GM19452 (cell line): ENCODE measurements around the gene DNAJC5.
"Not testable (repeated sequence)": the region's sequence is repeated elsewhere in the genome, so short reads cannot be mapped to it uniquely, and the experiment has no call there.

Source experiments
- ATAC-seq: cut with Tn5 transposase; IDR thresholded peaks from one replicate; pipeline ENCODE4 v1.9.1; 2021; ENCODE audit not compliant: unreplicated experiment

DNAJC5 gene

GRCh38 chr20:63903796-63904561, 9.1 kb downstream of the DNAJC5 start:
- ATAC-seq, result no peak

GRCh38 chr20:63908008-63908682, 13.2 kb downstream of the DNAJC5 start:
- ATAC-seq, result no peak

GRCh38 chr20:63911176-63911575, 16.2 kb downstream of the DNAJC5 start:
- ATAC-seq, result no peak

- ATAC-seq, result no peak
Measured at GRCh38 chr20:63913768-63914167, 18.8 kb downstream of the DNAJC5 start.

GRCh38 chr20:63915471-63915870, 20.5 kb downstream of the DNAJC5 start:
- ATAC-seq, result no peak

GRCh38 chr20:63916371-63916939, 21.5 kb downstream of the DNAJC5 start:
- not testable (repeated sequence) for ATAC-seq

GRCh38 chr20:63917811-63918210, 22.9 kb downstream of the DNAJC5 start:
- no peak for ATAC-seq

- no peak for ATAC-seq
Measured at GRCh38 chr20:63919130-63919529, 24.2 kb downstream of the DNAJC5 start.

GRCh38 chr20:63920226-63920625, 25.3 kb downstream of the DNAJC5 start:
- ATAC-seq, result no peak

- ATAC-seq, result no peak
Measured at GRCh38 chr20:63923651-63924050, 28.7 kb downstream of the DNAJC5 start.

- no peak for ATAC-seq
Measured at GRCh38 chr20:63924241-63924640, 29.3 kb downstream of the DNAJC5 start.

- ATAC-seq, result no peak
Measured at GRCh38 chr20:63926298-63926697, 31.4 kb downstream of the DNAJC5 start.

GRCh38 chr20:63929071-63929470, 34.1 kb downstream of the DNAJC5 start:
- no peak for ATAC-seq

- ATAC-seq, result not testable (repeated sequence)
Measured at GRCh38 chr20:63929473-63929883, 34.6 kb downstream of the DNAJC5 start.

GRCh38 chr20:63930971-63931553, 36.1 kb downstream of the DNAJC5 start:
- no peak for ATAC-seq

GRCh38 chr20:63931735-63932134, 36.8 kb downstream of the DNAJC5 start:
- ATAC-seq, result no peak

- ATAC-seq, result no peak
Measured at GRCh38 chr20:63932606-63933160, 37.8 kb downstream of the DNAJC5 start.

- no peak for ATAC-seq
Measured at GRCh38 chr20:63933646-63934045, 38.7 kb downstream of the DNAJC5 start.

GRCh38 chr20:63934271-63935068, 39.5 kb downstream of the DNAJC5 start:
- ATAC-seq, result no peak

- no peak for ATAC-seq
Measured at GRCh38 chr20:63935447-63935846, 40.5 kb downstream of the DNAJC5 start.

- ATAC-seq, result no peak
Measured at GRCh38 chr20:63937596-63937995, 42.7 kb downstream of the DNAJC5 start.
